HepG2 (cell line): ENCODE data around the gene UGT1A3. TPM values are rescaled to one million over a fixed set of nuclear protein-coding genes. Genes with fewer than 3 reads are reported as not detected.

Experiments used
- ATAC-seq: fragments of 200-7000 bp; cut with Tn5 transposase; 3 replicates; pipeline ENCODE4 v1.9.1; 2020; ENCODE audit warnings: mild to moderate bottlenecking, moderate library complexity
- BruUV-seq: library from RNA; stranded (reverse); fragments of 400-500 nt; replicated peaks from 2 replicates; lab custom pipeline; 2021; lab: Mats Ljungman, UMichigan
- CTCF ChIA-PET: fragments of 300-600 bp; formaldehyde crosslinking; extraction: SDS; loops from one replicate; lab custom pipeline; 2021; ENCODE audit warnings: low total read pairs, inconsistent platforms, low intra/inter-chr PET ratio; lab: Yijun Ruan, JAX
- POLR2A ChIA-PET: fragments of 350-600 bp; sonication (Branson Sonifier 250); formaldehyde crosslinking; loops from one replicate; lab custom pipeline; 2020; ENCODE audit warnings: antibody characterized with exemption, inconsistent platforms; lab: Yijun Ruan, JAX
- DNase-seq: peaks from one replicate; pipeline ENCODE4 v3.0.0-alpha.2; 2015; ENCODE audit warnings: low spot score
- FAIRE-seq: peaks from 3 replicates; lab custom pipeline; 2011; peaks lifted over from hg19 to GRCh38; lab: Jason Lieb, UNC
- H2AFZ ChIP-seq: one replicate; pipeline ENCODE4 v1.6.1; 2011; ENCODE audit warnings: low read length, inconsistent platforms
- H3K27ac ChIP-seq: fragments of 300-600 bp; 3 replicates; pipeline ENCODE4 v1.8.0; 2011; ENCODE audit warnings: mixed run types, mild to moderate bottlenecking, mixed read lengths, low read length, inconsistent platforms; ENCODE audit not compliant: insufficient read depth; ENCODE audit errors: extremely low read length
- H3K27me3 ChIP-seq, 2 experiments: fragments of 200-600 bp in 1 of 2; 2 replicates in 1 of 2; 3 replicates in 1 of 2; pipeline versions ENCODE4 v1.6.0 to v1.8.0; 2011; ENCODE audit warnings: low read length in 2 of 2, mild to moderate bottlenecking in 2 of 2, moderate library complexity in 2 of 2, inconsistent platforms in 1 of 2; ENCODE audit not compliant: insufficient read depth in 2 of 2, control insufficient read depth in 1 of 2
- H3K36me3 ChIP-seq, 2 experiments: fragments of 200-600 bp in 1 of 2; replicated peaks in 1 of 2; 2 replicates in 1 of 2; 3 replicates in 1 of 2; pipeline versions ENCODE4 v1.5.1 to v1.8.0; 2011; ENCODE audit warnings: low read length in 2 of 2, inconsistent platforms in 1 of 2; ENCODE audit not compliant: insufficient read depth in 2 of 2, control insufficient read depth in 1 of 2
- H3K4me1 ChIP-seq: 2 replicates; pipeline ENCODE4 v1.5.1; 2012; ENCODE audit warnings: low read length, inconsistent platforms; ENCODE audit not compliant: insufficient read depth
- H3K4me2 ChIP-seq: 2 replicates; pipeline ENCODE4 v1.6.0; 2011; ENCODE audit warnings: low read depth, low read length, inconsistent platforms
- H3K4me3 ChIP-seq, 3 experiments: fragments of 200-600 bp in 1 of 3; sonication (generic), shearing (Covaris generic) in 1 of 3; replicated peaks in 1 of 3; 2 replicates each; pipeline ENCODE4 v1.5.1; 2011 to 2016; ENCODE audit warnings: low read length in 3 of 3, inconsistent platforms in 2 of 3, low read depth in 2 of 3, mild to moderate bottlenecking in 2 of 3, control low read depth in 1 of 3, mixed read lengths in 1 of 3; ENCODE audit not compliant: insufficient read depth in 1 of 3
- H3K79me2 ChIP-seq: one replicate; pipeline ENCODE4 v1.6.1; 2011; ENCODE audit warnings: low read length, inconsistent platforms; ENCODE audit not compliant: insufficient read depth
- H3K9ac ChIP-seq: 2 replicates; pipeline ENCODE4 v1.6.0; 2011; ENCODE audit warnings: mild to moderate bottlenecking, low read depth, low read length, inconsistent platforms; ENCODE audit not compliant: insufficient read depth
- H3K9me3 ChIP-seq: 2 replicates; pipeline ENCODE4 v1.5.1; 2012; ENCODE audit warnings: mild to moderate bottlenecking, low read length
- H4K20me1 ChIP-seq: 2 replicates; pipeline ENCODE4 v1.6.0; 2011; ENCODE audit warnings: inconsistent platforms, mild to moderate bottlenecking, low read length, moderate library complexity; ENCODE audit not compliant: insufficient read depth
- ATF5 ChIP-seq: sonication (generic); formaldehyde crosslinking; IDR thresholded peaks from 2 replicates; pipeline ENCODE4 v1.4.0; 2020; ENCODE audit warnings: mild to moderate bottlenecking, low read depth, missing genetic modification reagents
- FLYWCH1 ChIP-seq: sonication (generic); formaldehyde crosslinking; IDR thresholded peaks from 2 replicates; pipeline ENCODE4 v1.8.1; 2023; ENCODE audit warnings: mild to moderate bottlenecking, missing genetic modification reagents
- KDM6A ChIP-seq: IDR thresholded peaks from 2 replicates; pipeline ENCODE4 v1.6.1; 2016; ENCODE audit warnings: low read depth
- MYPOP ChIP-seq: sonication (generic); formaldehyde crosslinking; IDR thresholded peaks from 2 replicates; pipeline ENCODE4 v1.8.1; 2023; ENCODE audit warnings: mild to moderate bottlenecking, moderate library complexity, missing genetic modification reagents
- SMARCC2 ChIP-seq: fragments of 450-650 bp; IDR thresholded peaks from 2 replicates; pipeline ENCODE4 v1.6.1; 2017; ENCODE audit warnings: antibody characterized with exemption, mild to moderate bottlenecking
- TGIF2 ChIP-seq: IDR thresholded peaks from 2 replicates; pipeline ENCODE4 v1.6.1; 2016; ENCODE audit warnings: control low read depth, missing compliant biosample characterization
- ZFP1 ChIP-seq: IDR thresholded peaks from 2 replicates; pipeline ENCODE4 v1.6.1; 2016
- ZNF180 ChIP-seq: sonication (generic); formaldehyde crosslinking; IDR thresholded peaks from 2 replicates; pipeline ENCODE4 v1.4.0; 2020; ENCODE audit warnings: low read depth, missing genetic modification reagents, borderline replicate concordance
- ZNF3 ChIP-seq: IDR thresholded peaks from 2 replicates; pipeline ENCODE4 v1.7.0; 2017; ENCODE audit warnings: inconsistent platforms
- ZNF563 ChIP-seq: sonication (generic); formaldehyde crosslinking; IDR thresholded peaks from 2 replicates; pipeline ENCODE4 v1.8.0; 2022; ENCODE audit warnings: mild to moderate bottlenecking, moderate library complexity, missing genetic modification reagents
- ZNF576 ChIP-seq: sonication (generic); formaldehyde crosslinking; IDR thresholded peaks from 2 replicates; pipeline ENCODE4 v1.4.0; 2020; ENCODE audit warnings: mild to moderate bottlenecking, missing genetic modification reagents
- ZNF614 ChIP-seq: IDR thresholded peaks from 2 replicates; pipeline ENCODE4 v1.6.1; 2018; ENCODE audit warnings: missing biosample characterization, missing genetic modification reagents, inconsistent platforms, borderline replicate concordance
- WGBS: methylation state at CpG from one replicate; pipeline ENCODE4 v1.1.6; 2017; ENCODE audit warnings: low lambda C conversion rate; 5-methylcytosine and 5-hydroxymethylcytosine counted together
- in situ Hi-C: cut with HindIII; loops from 2 replicates; pipeline ENCODE4 v1.10.0; 2017; ENCODE audit warnings: low pct_unique_long_range_greater_than_20kb; ENCODE audit not compliant: extremely low pct_ligation_motif_present
- intact Hi-C: fragments of 100-400 bp; cut with micrococcal nuclease; formaldehyde crosslinking; loops from one replicate; pipeline ENCODE4 v1.10.0; 2022; ENCODE audit not compliant: unreplicated experiment
- polyA plus RNA-seq, 8 experiments: library from polyadenylated mRNA; depleted of rRNA in 3 of 8; stranded (reverse) in 7 of 8; unstranded in 1 of 8; fragments of >200 nt; fragmentation: Illumina TruSeq in 4 of 8; extraction: Trizol in 4 of 8; gene quantifications; 2 replicates each; pipeline versions ENCODE4 v1.2.1 to v1.2.3, GENCODE V29; 2011 to 2016; ENCODE audit warnings: low read depth in 4 of 8, missing spikeins in 1 of 8, mixed read lengths in 1 of 8; ENCODE audit not compliant: insufficient read depth in 1 of 8
- total RNA-seq, 5 experiments: library from RNA; depleted of rRNA; stranded (reverse); fragments of >200 nt; fragmentation: Illumina TruSeq; extraction: Trizol; gene quantifications; 2 replicates each; pipeline ENCODE4 v1.2.3, GENCODE V29; 2016; ENCODE audit warnings: low read depth in 1 of 5

Gene UGT1A3
- total and polyA plus RNA-seq, 2 of the 13 experiments (the other 11 are each of a cell fraction or from before 2014, with no cell fraction given) = not detected

- no peak overlapping the region for H3K27ac ChIP-seq
These were observed 50.9 kb downstream of the UGT1A3 start for GRCh38 chr2:233779722-233780121.

More at GRCh38 chr2:233779722-233780121, 50.9 kb downstream of the UGT1A3 start:
- in situ Hi-C loops (no loop called here), intact Hi-C loops (no loop called here)
- TF ChIP-seq SMARCC2 (no peak), TGIF2 (no peak), ATF5 (CRISPR knock-in tag) (no peak), ZNF180 (CRISPR knock-in tag) (no peak), ZNF576 (no peak), ZNF563 (CRISPR knock-in tag) (no peak), ZFP1 (CRISPR knock-in tag) (no peak), ZNF614 (CRISPR knock-in tag) (no peak), FLYWCH1 (CRISPR knock-in tag) (no peak), ZNF3 (no peak), MYPOP (CRISPR knock-in tag) (no peak), KDM6A (no peak)
- Histone ChIP-seq H2AFZ (no peak overlapping the region), H4K20me1 (no peaks in the 10 kb centered on the region), H3K79me2 (no peaks in the 10 kb centered on the region), H3K4me3 (no peak overlapping the region), H3K4me2 (no peak overlapping the region), H3K36me3 (no peaks in the 10 kb centered on the region), H3K4me1 (no peaks in the 10 kb centered on the region), H3K27me3 (peaks cover 3 to 53% of the 10 kb centered on the region in 2 experiments; a peak in 4 of 5 replicates), H3K9ac (no peak overlapping the region), H3K9me3 (peaks cover 5% of the 10 kb centered on the region; the same call in 1 of the 2 replicates)
- BruUV-seq = no TSS peak
- ChIA-PET CTCF (no interaction called here), POLR2A (no interaction called here)
- ATAC-seq = no peak
- FAIRE-seq = no peak
- no peak for DNase-seq
- 53% methylated on average over 4 of the region's 4 CpGs for WGBS
